Liver (tissue), 9 donors: ENCODE measurements around the gene TACR1. TPM values are rescaled to one million over a fixed set of nuclear protein-coding genes. Genes with fewer than 3 reads are reported as not detected.

Experiments
- DNase-seq: peaks from one replicate; pipeline ENCODE4 v3.0.0-alpha.2; 2017; ENCODE audit warnings: low spot score
- H3K27ac ChIP-seq, 2 donors: one replicate each; pipeline ENCODE4 v1.7.0; 2013; ENCODE audit warnings: inconsistent platforms in 2 of 2, low read length in 2 of 2, control low read depth in 1 of 2, low read depth in 1 of 2, mild to moderate bottlenecking in 1 of 2
- H3K27me3 ChIP-seq, 4 donors: one replicate each; pipeline versions ENCODE4 v1.6.1 to v1.7.0; 2013; ENCODE audit warnings: low read length in 3 of 4, inconsistent platforms in 1 of 4, mild to moderate bottlenecking in 1 of 4, moderate library complexity in 1 of 4; ENCODE audit not compliant: control insufficient read depth in 4 of 4, insufficient read depth in 4 of 4
- H3K36me3 ChIP-seq, 4 donors: one replicate each; pipeline versions ENCODE4 v1.6.1 to v1.7.0; 2013; ENCODE audit warnings: low read length in 3 of 4, mild to moderate bottlenecking in 3 of 4, low read depth in 1 of 4, moderate library complexity in 1 of 4; ENCODE audit not compliant: control insufficient read depth in 4 of 4, insufficient read depth in 3 of 4
- H3K4me1 ChIP-seq, 4 donors: one replicate each; pipeline versions ENCODE4 v1.6.1 to v1.7.0; 2013; ENCODE audit warnings: low read length in 3 of 4, mild to moderate bottlenecking in 3 of 4, moderate library complexity in 1 of 4; ENCODE audit not compliant: control insufficient read depth in 4 of 4, insufficient read depth in 4 of 4
- H3K4me3 ChIP-seq, 3 donors: one replicate each; pipeline versions ENCODE4 v1.6.1 to v1.7.0; 2013; ENCODE audit warnings: low read length in 3 of 3, control low read depth in 1 of 3, low read depth in 1 of 3, mild to moderate bottlenecking in 1 of 3
- H3K9ac ChIP-seq, 2 donors: one replicate each; pipeline ENCODE4 v1.7.0; 2013; ENCODE audit warnings: low read length in 2 of 2, mild to moderate bottlenecking in 2 of 2, moderate library complexity in 2 of 2, control low read depth in 1 of 2, low read depth in 1 of 2
- H3K9me3 ChIP-seq, 4 donors: one replicate each; pipeline versions ENCODE4 v1.6.1 to v1.7.0; 2013; ENCODE audit warnings: low read length in 3 of 4; ENCODE audit not compliant: control insufficient read depth in 4 of 4
- EGR1 ChIP-seq, 2 donors: IDR thresholded peaks; 2 replicates each; pipeline ENCODE4 v1.6.1; 2016 to 2018; ENCODE audit warnings: antibody characterized with exemption in 2 of 2, low read depth in 2 of 2
- FOXA1 ChIP-seq: IDR thresholded peaks from 2 replicates; pipeline ENCODE4 v1.6.1; 2016; ENCODE audit warnings: antibody characterized with exemption
- FOXA2 ChIP-seq: IDR thresholded peaks from 2 replicates; pipeline ENCODE4 v1.6.1; 2016; ENCODE audit warnings: antibody characterized with exemption
- GABPA ChIP-seq, 2 donors: IDR thresholded peaks in 1 of 2; conservative IDR thresholded peaks in 1 of 2; 2 replicates each; pipeline ENCODE4 v1.6.1; 2016; ENCODE audit warnings: antibody characterized with exemption in 2 of 2, mild to moderate bottlenecking in 1 of 2, moderate library complexity in 1 of 2
- HNF4A ChIP-seq, 2 donors: conservative IDR thresholded peaks; 2 replicates each; pipeline ENCODE4 v1.6.1; 2016; ENCODE audit warnings: antibody characterized with exemption in 2 of 2, mild to moderate bottlenecking in 2 of 2
- HNF4G ChIP-seq: IDR thresholded peaks from 2 replicates; pipeline ENCODE4 v1.6.1; 2016; ENCODE audit warnings: antibody characterized with exemption
- JUND ChIP-seq, 2 donors: IDR thresholded peaks; 2 replicates each; pipeline ENCODE4 v1.6.1; 2016; ENCODE audit warnings: antibody characterized with exemption in 2 of 2
- NR2F2 ChIP-seq: IDR thresholded peaks from 2 replicates; pipeline ENCODE4 v1.6.1; 2016; ENCODE audit warnings: antibody characterized with exemption
- RAD21 ChIP-seq, 2 donors: IDR thresholded peaks; 2 replicates each; pipeline ENCODE4 v1.6.1; 2016; ENCODE audit warnings: antibody characterized with exemption in 2 of 2, mild to moderate bottlenecking in 2 of 2
- RXRA ChIP-seq, 2 donors: IDR thresholded peaks; 2 replicates each; pipeline ENCODE4 v1.6.1; 2017 to 2018; ENCODE audit warnings: antibody characterized with exemption in 2 of 2, mild to moderate bottlenecking in 1 of 2
- SP1 ChIP-seq: IDR thresholded peaks from 2 replicates; pipeline ENCODE4 v1.6.1; 2018; ENCODE audit warnings: antibody characterized with exemption, mild to moderate bottlenecking
- TAF1 ChIP-seq: conservative IDR thresholded peaks from 2 replicates; pipeline ENCODE4 v1.6.1; 2016; ENCODE audit warnings: antibody characterized with exemption, mild to moderate bottlenecking
- YY1 ChIP-seq: IDR thresholded peaks from 2 replicates; pipeline ENCODE4 v1.6.1; 2016; ENCODE audit warnings: antibody characterized with exemption, mild to moderate bottlenecking
- polyA plus RNA-seq, 2 donors: library from polyadenylated mRNA; stranded (reverse) in 1 of 2; unstranded in 1 of 2; fragments of 200-250 nt in 1 of 2; fragments of >200 nt in 1 of 2; fragmentation: Nextera tagmentation in 1 of 2; extraction: Ambion mirVana in 1 of 2; gene quantifications; one replicate each; pipeline versions ENCODE4 v1.2.1 to v1.2.3, GENCODE V29; 2013 to 2015
- total RNA-seq, 2 donors: library from RNA; depleted of rRNA; stranded (reverse); fragments of >200 nt; gene quantifications; one replicate each; pipeline ENCODE4 v1.2.3, GENCODE V29; 2014
- TF ChIP-seq, protein P1 (sequence below): fragments of 150-350 bp; IDR thresholded peaks from 2 replicates; pipeline ENCODE4 v1.5.1; 2017; ENCODE audit warnings: improper control_type of control experiment, low read depth, low read length; ENCODE audit not compliant: missing input control
- TF ChIP-seq, protein P2 (sequence below): IDR thresholded peaks from 2 replicates; pipeline ENCODE4 v1.6.1; 2016; ENCODE audit warnings: antibody characterized with exemption
- TF ChIP-seq, protein P3 (sequence below): IDR thresholded peaks from 2 replicates; pipeline ENCODE4 v1.6.1; 2016; ENCODE audit warnings: antibody characterized with exemption, mild to moderate bottlenecking
- TF ChIP-seq, protein P4 (sequence below): IDR thresholded peaks from 2 replicates; pipeline ENCODE4 v1.6.1; 2016; ENCODE audit warnings: antibody characterized with exemption
- TF ChIP-seq, protein P5 (sequence below): IDR thresholded peaks from 2 replicates; pipeline ENCODE4 v1.6.1; 2016; ENCODE audit warnings: antibody characterized with exemption
- donor health status: healthy.
- donor health status: healthy.
- donor health status: healthy.
- donor health status: healthy.
- donor health status: healthy.

Gene TACR1
- total and polyA plus RNA-seq, 4 donors = 0.02 to 0.84 (median 0.14) TPM; not detected in 1

DNA sequence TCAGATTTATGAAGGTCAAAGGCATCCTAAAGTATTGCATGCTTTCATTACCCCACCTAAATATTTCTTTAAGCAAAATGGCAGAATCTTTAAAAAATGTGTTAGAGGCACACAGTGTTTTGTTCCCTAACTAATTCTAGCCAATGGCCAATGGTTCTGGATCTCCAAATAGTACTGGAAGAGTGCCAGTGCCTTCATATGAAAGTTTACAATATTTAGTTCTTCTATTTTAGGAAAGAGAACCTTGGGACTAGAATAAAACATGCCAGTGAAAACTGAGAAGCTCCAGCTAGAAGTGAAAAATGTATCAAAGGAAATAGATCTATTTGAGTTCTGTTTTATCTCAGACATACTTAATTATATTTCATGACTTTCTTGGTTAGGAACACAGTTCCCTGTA is 37.1 kb downstream of the TACR1 start:
- H3K4me3 ChIP-seq = no peak overlapping the region
- no peaks in the 10 kb centered on the region for H3K9me3 ChIP-seq
- H3K36me3 ChIP-seq = no peaks in the 10 kb centered on the region
- peaks cover 0 to 5% (median 0%) of the 10 kb centered on the region in 4 donors for H3K27me3 ChIP-seq
- DNase-seq = no peak
- TF ChIP-seq SP1 = no peak
- TF ChIP-seq, protein P1, sequence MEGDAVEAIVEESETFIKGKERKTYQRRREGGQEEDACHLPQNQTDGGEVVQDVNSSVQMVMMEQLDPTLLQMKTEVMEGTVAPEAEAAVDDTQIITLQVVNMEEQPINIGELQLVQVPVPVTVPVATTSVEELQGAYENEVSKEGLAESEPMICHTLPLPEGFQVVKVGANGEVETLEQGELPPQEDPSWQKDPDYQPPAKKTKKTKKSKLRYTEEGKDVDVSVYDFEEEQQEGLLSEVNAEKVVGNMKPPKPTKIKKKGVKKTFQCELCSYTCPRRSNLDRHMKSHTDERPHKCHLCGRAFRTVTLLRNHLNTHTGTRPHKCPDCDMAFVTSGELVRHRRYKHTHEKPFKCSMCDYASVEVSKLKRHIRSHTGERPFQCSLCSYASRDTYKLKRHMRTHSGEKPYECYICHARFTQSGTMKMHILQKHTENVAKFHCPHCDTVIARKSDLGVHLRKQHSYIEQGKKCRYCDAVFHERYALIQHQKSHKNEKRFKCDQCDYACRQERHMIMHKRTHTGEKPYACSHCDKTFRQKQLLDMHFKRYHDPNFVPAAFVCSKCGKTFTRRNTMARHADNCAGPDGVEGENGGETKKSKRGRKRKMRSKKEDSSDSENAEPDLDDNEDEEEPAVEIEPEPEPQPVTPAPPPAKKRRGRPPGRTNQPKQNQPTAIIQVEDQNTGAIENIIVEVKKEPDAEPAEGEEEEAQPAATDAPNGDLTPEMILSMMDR = no peak
- no peak for TF ChIP-seq RXRA (IDR thresholded peaks at IDR 0.05)
- TF ChIP-seq, protein P2, sequence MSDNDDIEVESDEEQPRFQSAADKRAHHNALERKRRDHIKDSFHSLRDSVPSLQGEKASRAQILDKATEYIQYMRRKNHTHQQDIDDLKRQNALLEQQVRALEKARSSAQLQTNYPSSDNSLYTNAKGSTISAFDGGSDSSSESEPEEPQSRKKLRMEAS = no peak
- no peak for TF ChIP-seq HNF4A (conservative IDR thresholded peaks at IDR 0.05)
- TF ChIP-seq FOXA2 = no peak
- no peak for TF ChIP-seq TAF1
- no peak for TF ChIP-seq HNF4G
- TF ChIP-seq YY1 = no peak
- no peak for TF ChIP-seq RAD21 (IDR thresholded peaks at IDR 0.05)
- TF ChIP-seq, protein P3, sequence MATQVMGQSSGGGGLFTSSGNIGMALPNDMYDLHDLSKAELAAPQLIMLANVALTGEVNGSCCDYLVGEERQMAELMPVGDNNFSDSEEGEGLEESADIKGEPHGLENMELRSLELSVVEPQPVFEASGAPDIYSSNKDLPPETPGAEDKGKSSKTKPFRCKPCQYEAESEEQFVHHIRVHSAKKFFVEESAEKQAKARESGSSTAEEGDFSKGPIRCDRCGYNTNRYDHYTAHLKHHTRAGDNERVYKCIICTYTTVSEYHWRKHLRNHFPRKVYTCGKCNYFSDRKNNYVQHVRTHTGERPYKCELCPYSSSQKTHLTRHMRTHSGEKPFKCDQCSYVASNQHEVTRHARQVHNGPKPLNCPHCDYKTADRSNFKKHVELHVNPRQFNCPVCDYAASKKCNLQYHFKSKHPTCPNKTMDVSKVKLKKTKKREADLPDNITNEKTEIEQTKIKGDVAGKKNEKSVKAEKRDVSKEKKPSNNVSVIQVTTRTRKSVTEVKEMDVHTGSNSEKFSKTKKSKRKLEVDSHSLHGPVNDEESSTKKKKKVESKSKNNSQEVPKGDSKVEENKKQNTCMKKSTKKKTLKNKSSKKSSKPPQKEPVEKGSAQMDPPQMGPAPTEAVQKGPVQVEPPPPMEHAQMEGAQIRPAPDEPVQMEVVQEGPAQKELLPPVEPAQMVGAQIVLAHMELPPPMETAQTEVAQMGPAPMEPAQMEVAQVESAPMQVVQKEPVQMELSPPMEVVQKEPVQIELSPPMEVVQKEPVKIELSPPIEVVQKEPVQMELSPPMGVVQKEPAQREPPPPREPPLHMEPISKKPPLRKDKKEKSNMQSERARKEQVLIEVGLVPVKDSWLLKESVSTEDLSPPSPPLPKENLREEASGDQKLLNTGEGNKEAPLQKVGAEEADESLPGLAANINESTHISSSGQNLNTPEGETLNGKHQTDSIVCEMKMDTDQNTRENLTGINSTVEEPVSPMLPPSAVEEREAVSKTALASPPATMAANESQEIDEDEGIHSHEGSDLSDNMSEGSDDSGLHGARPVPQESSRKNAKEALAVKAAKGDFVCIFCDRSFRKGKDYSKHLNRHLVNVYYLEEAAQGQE = no peak
- no peak for TF ChIP-seq NR2F2
- TF ChIP-seq JUND (IDR thresholded peaks at IDR 0.05) = no peak
- TF ChIP-seq, protein P4, sequence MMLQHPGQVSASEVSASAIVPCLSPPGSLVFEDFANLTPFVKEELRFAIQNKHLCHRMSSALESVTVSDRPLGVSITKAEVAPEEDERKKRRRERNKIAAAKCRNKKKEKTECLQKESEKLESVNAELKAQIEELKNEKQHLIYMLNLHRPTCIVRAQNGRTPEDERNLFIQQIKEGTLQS = no peak
- no peak for TF ChIP-seq FOXA1
- no peak for TF ChIP-seq GABPA (IDR thresholded peaks at IDR 0.05 in 1 of 2, conservative IDR thresholded peaks at IDR 0.05 in 1 of 2)
- TF ChIP-seq, protein P5, sequence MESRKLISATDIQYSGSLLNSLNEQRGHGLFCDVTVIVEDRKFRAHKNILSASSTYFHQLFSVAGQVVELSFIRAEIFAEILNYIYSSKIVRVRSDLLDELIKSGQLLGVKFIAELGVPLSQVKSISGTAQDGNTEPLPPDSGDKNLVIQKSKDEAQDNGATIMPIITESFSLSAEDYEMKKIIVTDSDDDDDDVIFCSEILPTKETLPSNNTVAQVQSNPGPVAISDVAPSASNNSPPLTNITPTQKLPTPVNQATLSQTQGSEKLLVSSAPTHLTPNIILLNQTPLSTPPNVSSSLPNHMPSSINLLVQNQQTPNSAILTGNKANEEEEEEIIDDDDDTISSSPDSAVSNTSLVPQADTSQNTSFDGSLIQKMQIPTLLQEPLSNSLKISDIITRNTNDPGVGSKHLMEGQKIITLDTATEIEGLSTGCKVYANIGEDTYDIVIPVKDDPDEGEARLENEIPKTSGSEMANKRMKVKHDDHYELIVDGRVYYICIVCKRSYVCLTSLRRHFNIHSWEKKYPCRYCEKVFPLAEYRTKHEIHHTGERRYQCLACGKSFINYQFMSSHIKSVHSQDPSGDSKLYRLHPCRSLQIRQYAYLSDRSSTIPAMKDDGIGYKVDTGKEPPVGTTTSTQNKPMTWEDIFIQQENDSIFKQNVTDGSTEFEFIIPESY = no peak
- TF ChIP-seq EGR1 (IDR thresholded peaks at IDR 0.05; ENCODE audit: low read depth in 2 of 2) = no peak
- H3K27ac ChIP-seq = no peak overlapping the region
- no peaks in the 10 kb centered on the region for H3K4me1 ChIP-seq
- no peak overlapping the region for H3K9ac ChIP-seq

DNA sequence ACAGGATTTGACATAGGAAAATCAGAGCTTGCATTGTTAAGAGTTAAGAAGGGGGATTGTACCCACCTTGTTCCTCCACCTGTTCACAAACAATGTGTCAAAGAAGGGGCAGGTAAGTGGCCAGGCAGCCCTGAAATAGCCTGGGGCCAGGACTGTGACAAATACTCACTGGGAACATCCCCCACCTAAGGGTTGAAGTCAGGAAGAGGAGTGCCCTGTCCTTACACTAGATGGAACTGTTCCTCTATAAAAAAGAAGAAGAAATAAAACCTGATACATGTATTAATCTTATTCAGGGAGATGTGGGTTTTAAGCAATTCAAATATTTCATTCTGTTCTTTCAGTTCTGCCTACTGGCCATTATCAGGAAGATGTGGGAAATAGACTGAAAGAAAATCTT is 41.9 kb downstream of the TACR1 start:
- H3K9me3 ChIP-seq = no peaks in the 10 kb centered on the region
- H3K4me3 ChIP-seq = no peak overlapping the region
- no peaks in the 10 kb centered on the region for H3K27me3 ChIP-seq
- H3K27ac ChIP-seq = no peak overlapping the region
- no peak overlapping the region for H3K9ac ChIP-seq
- H3K36me3 ChIP-seq = no peaks in the 10 kb centered on the region
- peaks cover 5 to 24% (median 16%) of the 10 kb centered on the region in 4 donors for H3K4me1 ChIP-seq
- peak; percentile 28 to 53 for TF ChIP-seq RAD21 (IDR thresholded peaks at IDR 0.05)
- no peak for TF ChIP-seq JUND (IDR thresholded peaks at IDR 0.05)
- no peak for TF ChIP-seq TAF1
- no peak for TF ChIP-seq HNF4G
- TF ChIP-seq NR2F2 = no peak
- TF ChIP-seq, protein P1 = peak; percentile 22
- DNase-seq = no peak
